Ishikawa (cell line): ENCODE measurements around the gene S100A16.

Experiments used
- CEBPB ChIP-seq: IDR thresholded peaks from 2 replicates; pipeline ENCODE4 v1.6.1; 2012
- CREB1 ChIP-seq: IDR thresholded peaks from 2 replicates; pipeline ENCODE4 v1.6.1; 2012; ENCODE audit warnings: low read depth
- EGR1 ChIP-seq: IDR thresholded peaks from 2 replicates; pipeline ENCODE4 v1.6.1; 2012
- EP300 ChIP-seq: IDR thresholded peaks from 2 replicates; pipeline ENCODE4 v1.6.1; 2012; ENCODE audit warnings: borderline replicate concordance
- FOXM1 ChIP-seq: IDR thresholded peaks from 2 replicates; pipeline ENCODE4 v1.6.1; 2012; ENCODE audit warnings: low read depth, borderline replicate concordance
- NFIC ChIP-seq: IDR thresholded peaks from 2 replicates; pipeline ENCODE4 v1.6.1; 2012
- RAD21 ChIP-seq: IDR thresholded peaks from 2 replicates; pipeline ENCODE4 v1.6.1; 2012; ENCODE audit warnings: low read depth
- REST ChIP-seq: IDR thresholded peaks from 2 replicates; pipeline ENCODE4 v1.6.1; 2012; ENCODE audit warnings: low read depth, mild to moderate bottlenecking
- TAF1 ChIP-seq: IDR thresholded peaks from 2 replicates; pipeline ENCODE4 v1.6.1; 2012; ENCODE audit warnings: low read depth, mild to moderate bottlenecking
- TCF12 ChIP-seq: IDR thresholded peaks from 2 replicates; pipeline ENCODE4 v1.6.1; 2012; ENCODE audit warnings: low read depth
- TEAD4 ChIP-seq: IDR thresholded peaks from 2 replicates; pipeline ENCODE4 v1.6.1; 2012
- USF1 ChIP-seq: IDR thresholded peaks from 2 replicates; pipeline ENCODE4 v1.6.1; 2012
- YY1 ChIP-seq: IDR thresholded peaks from 2 replicates; pipeline ENCODE4 v1.6.1; 2012; ENCODE audit warnings: low read depth
- ZBTB7A ChIP-seq: IDR thresholded peaks from 2 replicates; pipeline ENCODE4 v1.6.1; 2012; ENCODE audit warnings: low read depth
- TF ChIP-seq, protein P1 (sequence below): IDR thresholded peaks from 2 replicates; pipeline ENCODE4 v1.6.1; 2012

Gene S100A16

DNA sequence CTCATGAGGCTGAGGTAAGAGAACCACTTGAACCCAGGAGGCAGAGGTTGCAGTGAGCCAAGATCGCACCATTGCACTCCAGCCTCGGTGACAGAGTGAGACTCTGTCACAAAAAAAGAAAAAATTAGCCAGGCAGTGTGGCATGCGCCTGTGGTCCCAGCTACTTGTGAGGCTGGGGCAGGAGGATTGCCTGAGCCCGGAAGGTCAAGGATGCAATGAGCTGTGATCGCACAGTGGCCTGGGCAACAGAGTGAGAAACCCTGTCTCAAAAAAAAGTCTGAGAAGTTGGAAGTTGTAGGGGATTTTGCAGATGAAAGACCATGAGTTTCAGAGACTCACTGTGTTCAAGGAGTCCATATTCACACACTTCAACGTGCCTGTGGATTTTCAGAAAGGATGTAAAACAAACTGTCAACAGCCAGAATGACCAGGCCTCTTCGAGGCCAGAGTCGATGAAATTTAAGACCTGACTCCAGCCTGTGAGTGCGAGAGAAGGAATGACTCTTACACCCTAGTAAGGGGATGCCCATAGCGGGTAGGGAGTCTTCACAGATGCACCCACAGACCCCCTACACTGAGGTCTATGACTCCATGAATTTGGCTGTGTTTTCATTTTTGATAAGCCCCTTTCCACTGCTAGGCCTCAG, 12.2 kb upstream of the S100A16 start:
- TF ChIP-seq, protein P1, sequence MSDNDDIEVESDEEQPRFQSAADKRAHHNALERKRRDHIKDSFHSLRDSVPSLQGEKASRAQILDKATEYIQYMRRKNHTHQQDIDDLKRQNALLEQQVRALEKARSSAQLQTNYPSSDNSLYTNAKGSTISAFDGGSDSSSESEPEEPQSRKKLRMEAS: no peak
- TF ChIP-seq FOXM1 (no peak), TCF12 (no peak), USF1 (no peak), TAF1 (no peak), NFIC (no peak)

DNA sequence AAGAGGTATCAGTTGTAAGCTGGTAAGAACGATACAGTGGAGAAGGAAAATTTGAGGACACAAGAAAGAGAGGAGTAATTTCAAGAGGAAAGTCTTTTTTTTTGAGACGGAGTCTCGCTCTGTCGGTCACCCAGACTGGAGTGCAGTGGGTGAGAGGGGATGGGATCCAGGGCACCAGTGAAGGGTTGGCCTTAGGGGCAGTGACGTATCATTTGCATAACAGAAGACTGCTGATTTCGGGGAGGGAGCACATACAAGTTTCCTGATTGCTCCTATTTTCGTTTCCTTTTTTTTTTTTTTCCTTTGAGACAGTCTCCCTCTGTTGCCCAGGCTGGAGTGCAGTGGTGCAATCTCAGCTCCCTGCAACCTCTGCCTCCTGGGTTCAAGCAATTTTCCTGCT, 10.2 kb upstream of the S100A16 start:
- TF ChIP-seq CREB1: no peak
- no peak for TF ChIP-seq ZBTB7A
- no peak for TF ChIP-seq EP300
- TF ChIP-seq REST: no peak
- TF ChIP-seq EGR1: no peak
- TF ChIP-seq TCF12: no peak

GRCh38 chr1:153619171-153619570, 6.2 kb upstream of the S100A16 start:
- TF ChIP-seq FOXM1 (no peak), TEAD4 (no peak), CEBPB (no peak), TAF1 (no peak), ZBTB7A (no peak), NFIC (no peak), EP300 (no peak), TCF12 (no peak), YY1 (no peak), REST (no peak), CREB1 (no peak), EGR1 (no peak)
- TF ChIP-seq, protein P1: no peak

DNA sequence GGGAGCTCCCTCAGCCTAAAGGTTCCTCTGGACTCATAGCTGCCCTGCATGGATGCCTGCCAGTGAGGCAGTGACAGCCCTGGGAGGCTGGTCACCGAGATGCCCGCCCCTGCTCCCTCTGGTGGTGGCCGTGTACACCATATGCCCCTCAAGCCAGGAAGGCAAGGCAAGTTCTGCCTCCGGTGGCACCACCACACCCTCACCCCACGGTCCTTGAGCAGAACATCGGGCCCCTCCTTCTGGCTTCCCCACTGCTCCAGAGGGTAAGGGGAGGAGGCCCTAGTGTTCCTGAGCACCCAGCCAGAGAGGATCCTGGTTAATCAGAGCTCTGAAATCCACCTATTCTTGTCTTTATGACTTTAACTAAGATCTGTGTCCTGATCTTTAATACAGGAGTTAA, 4.7 kb upstream of the S100A16 start:
- TF ChIP-seq EP300: no peak
- no peak for TF ChIP-seq RAD21
- no peak for TF ChIP-seq CEBPB
- no peak for TF ChIP-seq EGR1
- no peak for TF ChIP-seq CREB1
- no peak for TF ChIP-seq TAF1
- TF ChIP-seq TEAD4: no peak
- no peak for TF ChIP-seq YY1
- TF ChIP-seq ZBTB7A: no peak
- no peak for TF ChIP-seq NFIC

- TF ChIP-seq REST (no peak), USF1 (0 out of 2 replicates have a peak, but pooled peaks have one; percentile 22), NFIC (0 out of 2 replicates have a peak, but pooled peaks have one; percentile 11)
- TF ChIP-seq, protein P1: peak; percentile 48
Measured at GRCh38 chr1:153616917-153617311, 4.0 kb upstream of the S100A16 start.
